HK-2 (cell line): ENCODE results near the gene SPATA33.
A peak's percentile ranks its signal among the peaks of the same experiment; 100 is the strongest.
"Not testable (repeated sequence)": the region's sequence is repeated elsewhere in the genome, so short reads cannot be mapped to it uniquely, and the experiment has no call there.

ENCODE experiments used
- DNase-seq: peaks from one replicate; pipeline ENCODE4 v3.0.0-alpha.2; 2018; ENCODE audit not compliant: unreplicated experiment

SPATA33 gene

GRCh38 chr16:89693931-89694783 lies 36.5 kb downstream of the SPATA33 start:
- no peak for DNase-seq

GRCh38 chr16:89694784-89695085 lies 37.1 kb downstream of the SPATA33 start:
- DNase-seq: not testable (repeated sequence)

- no peak for DNase-seq
Measured at GRCh38 chr16:89695086-89695874, 37.6 kb downstream of the SPATA33 start.

DNA sequence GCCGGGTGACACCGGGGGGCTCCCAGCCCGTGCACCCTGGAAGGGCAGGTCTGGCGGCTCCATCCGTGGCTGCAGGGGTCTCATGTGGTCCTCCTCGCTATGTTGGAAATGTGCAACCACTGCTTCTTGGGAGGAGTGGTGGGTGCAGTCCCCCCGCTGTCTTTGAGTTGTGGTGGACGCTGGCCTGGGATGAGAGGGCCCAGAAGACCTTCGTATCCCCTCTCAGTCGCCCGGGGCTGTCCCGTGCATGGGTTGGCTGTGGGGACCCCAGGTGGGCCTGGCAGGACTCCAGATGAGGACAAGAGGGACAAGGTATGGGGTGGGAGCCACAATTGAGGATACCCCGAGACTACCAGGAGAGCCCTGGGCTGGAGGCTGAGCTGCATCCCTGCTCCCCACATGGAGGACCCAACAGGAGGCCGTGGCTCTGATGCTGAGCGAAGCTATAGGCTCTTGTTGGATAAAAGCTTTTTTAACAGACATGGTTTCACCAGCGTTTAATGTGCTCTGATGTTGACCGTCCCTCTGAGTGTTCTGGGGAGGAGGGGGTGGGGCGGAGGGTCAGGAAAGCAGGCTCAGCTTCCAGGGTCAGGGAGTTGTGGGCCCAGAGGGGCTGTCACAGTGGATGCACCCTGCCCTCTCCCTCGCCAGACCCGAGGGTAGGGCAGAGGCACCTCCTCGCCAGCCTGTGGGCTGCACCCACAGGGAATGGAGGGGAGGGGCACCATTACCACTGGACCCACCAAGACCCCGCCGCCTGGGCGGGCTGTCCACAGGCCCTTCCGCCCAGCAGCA lies 38.4 kb downstream of the SPATA33 start:
- DNase-seq: no peak

- no peak for DNase-seq
Measured at GRCh38 chr16:89696670-89697128, 39.1 kb downstream of the SPATA33 start.

DNA sequence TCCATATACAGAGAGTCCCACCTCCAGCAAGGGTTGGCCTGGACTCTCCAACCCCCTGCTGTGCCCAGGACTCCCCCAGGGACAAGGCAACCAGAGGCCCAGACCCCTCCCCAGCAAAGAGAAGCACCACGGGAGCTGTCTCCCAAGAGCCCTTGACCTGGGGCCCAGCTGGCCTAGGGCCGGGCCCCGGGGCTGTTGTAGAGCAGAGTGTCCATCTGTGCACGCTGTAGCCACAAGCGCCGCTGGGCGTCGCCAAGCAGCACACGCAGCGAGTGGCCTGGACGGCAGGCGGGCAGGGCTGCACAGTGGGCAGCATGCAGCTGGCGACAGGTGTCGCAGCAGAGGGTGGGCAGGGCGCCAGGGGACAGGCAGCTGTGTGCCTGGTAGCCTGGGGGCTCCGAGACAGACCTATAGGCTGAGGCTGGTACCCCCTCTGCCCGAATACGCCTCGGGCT lies 39.6 kb downstream of the SPATA33 start:
- no peak for DNase-seq

DNA sequence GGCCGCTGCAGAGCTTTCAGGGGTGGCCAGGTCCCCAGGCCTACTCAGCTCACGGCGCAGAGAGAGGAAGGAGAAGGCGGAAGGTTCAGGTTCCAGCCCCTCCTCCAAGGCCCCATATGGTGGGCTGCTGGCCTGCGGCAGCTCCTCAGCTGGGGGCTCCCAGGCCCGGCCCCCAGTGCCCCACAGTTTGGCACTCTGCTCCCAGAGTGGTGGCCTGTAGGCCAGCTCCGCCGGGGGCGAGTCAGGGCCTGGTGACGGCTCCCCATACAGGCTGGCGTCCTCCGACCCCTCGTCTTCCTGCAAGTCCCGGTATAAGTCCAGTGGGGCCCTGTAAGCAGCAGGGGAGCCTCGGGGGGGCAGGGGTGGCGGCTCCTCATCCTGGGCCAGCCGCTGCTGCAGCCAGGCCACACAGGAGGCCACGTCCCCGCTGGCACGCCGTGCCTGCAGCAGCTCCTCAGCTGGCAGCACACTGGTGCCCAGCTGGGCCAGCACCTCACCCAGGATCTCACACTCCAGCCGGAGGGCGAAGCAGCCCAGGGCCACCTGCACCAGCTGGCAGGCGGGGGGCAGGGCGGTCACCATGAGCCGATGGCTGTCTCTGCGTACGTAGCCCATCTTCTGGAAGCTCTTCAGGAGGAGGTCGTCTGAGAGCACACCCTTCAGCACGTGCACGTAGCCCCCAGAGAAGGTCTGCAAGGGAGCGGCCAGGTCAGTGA lies 40.1 kb downstream of the SPATA33 start:
- DNase-seq: no peak

- not testable (repeated sequence) for DNase-seq
Measured at GRCh38 chr16:89698717-89699116, 41.1 kb downstream of the SPATA33 start.

DNA sequence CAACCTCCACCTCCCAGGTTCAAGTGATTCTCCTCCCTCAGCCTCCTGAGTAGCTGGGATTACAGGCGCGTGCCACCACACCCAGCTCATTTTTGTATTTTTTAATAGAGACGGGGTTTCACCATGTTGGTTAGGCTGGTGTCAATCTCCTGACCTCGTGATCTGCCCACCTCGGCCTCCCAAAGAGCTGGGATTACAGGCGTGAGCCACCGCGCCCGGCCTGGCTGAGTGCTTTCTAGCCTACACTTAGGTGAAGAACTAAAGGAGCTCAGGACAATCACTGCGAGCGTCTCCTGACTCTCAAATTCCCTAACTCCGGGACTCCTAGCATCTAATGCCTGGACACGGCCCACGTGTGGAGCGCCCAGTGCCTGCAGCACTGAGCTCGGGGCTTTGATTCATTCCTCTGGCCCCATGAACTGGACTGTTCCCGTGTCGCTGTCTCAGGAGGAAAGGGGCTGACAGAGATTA lies 42.0 kb downstream of the SPATA33 start:
- not testable (repeated sequence) for DNase-seq

- peak; percentile 98 for DNase-seq
Measured at GRCh38 chr16:89700100-89700648, 42.5 kb downstream of the SPATA33 start.

GRCh38 chr16:89700649-89701424 lies 43.2 kb downstream of the SPATA33 start:
- peak; percentile 61 for DNase-seq

- DNase-seq: peak; percentile 97
Measured at GRCh38 chr16:89701425-89702406, 44.1 kb downstream of the SPATA33 start, which contains the start of gene SPATA2L. SPATA2L (minus strand) TSS chr16:89701705; CDS start chr16:89701232, 473 bp downstream.

GRCh38 chr16:89704281-89704680 lies 46.6 kb downstream of the SPATA33 start:
- DNase-seq: no peak

GRCh38 chr16:89705006-89705405 lies 47.4 kb downstream of the SPATA33 start:
- no peak for DNase-seq

DNA sequence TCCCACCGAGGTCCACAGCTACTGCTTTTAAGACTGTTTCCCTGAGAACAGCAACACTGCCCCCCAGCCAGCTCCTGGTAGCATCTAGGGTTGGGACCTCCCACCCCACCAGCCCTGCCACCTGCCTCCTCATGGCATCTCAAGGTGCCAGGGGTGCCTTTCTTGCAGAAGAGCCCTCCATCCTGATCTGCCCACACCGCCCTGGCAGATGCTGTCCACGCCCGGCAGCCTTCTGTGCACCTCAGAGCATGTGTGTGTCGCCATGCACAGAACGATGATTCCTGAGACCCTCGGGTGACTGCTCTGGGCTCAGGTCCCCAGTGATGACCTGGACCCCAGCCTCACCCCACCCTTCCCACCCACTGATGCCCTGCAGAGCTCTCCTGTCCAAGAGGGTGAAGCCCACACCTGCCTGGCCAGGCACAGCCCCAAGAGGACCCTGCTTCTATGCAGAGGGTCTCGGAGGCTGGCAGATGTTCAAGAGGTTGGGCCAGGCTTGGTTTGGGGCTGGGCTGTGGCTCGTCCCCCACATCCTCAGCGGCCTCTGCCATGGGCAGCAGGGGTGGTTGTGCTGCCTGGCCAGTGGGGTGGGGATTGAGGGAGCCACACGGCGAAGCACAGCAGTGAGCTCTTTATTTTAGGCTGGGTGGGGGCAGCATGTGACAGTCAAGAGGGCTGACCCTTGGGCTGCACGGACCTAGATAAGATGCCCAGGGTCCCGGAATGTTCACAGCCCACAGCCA lies 49.1 kb downstream of the SPATA33 start:
- DNase-seq: no peak

- DNase-seq: no peak
Measured at GRCh38 chr16:89707695-89708094, 50.1 kb downstream of the SPATA33 start.

- DNase-seq: no peak
Measured at GRCh38 chr16:89708481-89708931, 50.9 kb downstream of the SPATA33 start.

- DNase-seq: no peak
Measured at GRCh38 chr16:89709166-89709565, 51.5 kb downstream of the SPATA33 start.
